GM18870 (cell line): ENCODE data around the gene CA7.
"Not testable (repeated sequence)": the region's sequence is repeated elsewhere in the genome, so short reads cannot be mapped to it uniquely, and the experiment has no call there.

Experiments used
- ATAC-seq: cut with Tn5 transposase; IDR thresholded peaks from one replicate; pipeline ENCODE4 v1.9.1; 2021; ENCODE audit warnings: moderate library complexity; ENCODE audit not compliant: unreplicated experiment

The CA7 gene

DNA sequence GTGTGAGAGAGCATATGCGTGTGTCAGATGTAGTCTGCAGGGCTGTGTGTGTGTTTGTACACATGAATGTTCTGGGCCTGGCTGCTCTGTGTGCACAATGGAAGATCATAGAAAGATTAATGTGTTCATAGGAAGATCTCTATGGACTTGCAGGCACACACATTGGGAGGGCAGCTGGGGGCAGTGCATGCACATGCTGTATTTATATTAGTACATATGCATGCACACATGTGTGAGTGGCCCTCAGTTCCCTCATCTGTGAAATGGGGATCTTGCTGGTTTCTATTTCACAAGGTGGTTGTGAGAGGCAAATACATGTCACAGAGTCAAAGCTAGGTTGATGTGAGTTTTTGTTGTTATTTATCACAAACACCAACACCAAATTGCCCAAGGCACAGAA is 2.1 kb downstream of the CA7 start:
- ATAC-seq: no peak

DNA sequence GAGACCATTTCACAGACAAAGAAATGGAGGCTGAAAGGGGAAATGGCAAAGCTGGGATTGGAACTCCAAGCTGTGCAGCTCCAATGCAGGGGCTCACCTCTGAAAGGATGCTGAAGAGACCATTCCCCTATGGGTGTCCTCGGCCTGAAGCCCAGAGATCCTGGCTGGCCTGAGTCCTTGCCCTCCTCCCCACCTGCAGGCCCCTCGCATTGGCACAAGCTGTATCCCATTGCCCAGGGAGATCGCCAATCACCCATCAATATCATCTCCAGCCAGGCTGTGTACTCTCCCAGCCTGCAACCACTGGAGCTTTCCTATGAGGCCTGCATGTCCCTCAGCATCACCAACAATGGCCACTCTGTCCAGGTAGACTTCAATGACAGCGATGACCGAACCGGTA is 2.6 kb downstream of the CA7 start:
- no peak for ATAC-seq

GRCh38 chr16:66847533-66848067 is 3.4 kb downstream of the CA7 start:
- no peak for ATAC-seq

- no peak for ATAC-seq
These were observed 4.0 kb downstream of the CA7 start for GRCh38 chr16:66848172-66848571.

- ATAC-seq: no peak
These were observed 4.8 kb downstream of the CA7 start for GRCh38 chr16:66849021-66849420.

DNA sequence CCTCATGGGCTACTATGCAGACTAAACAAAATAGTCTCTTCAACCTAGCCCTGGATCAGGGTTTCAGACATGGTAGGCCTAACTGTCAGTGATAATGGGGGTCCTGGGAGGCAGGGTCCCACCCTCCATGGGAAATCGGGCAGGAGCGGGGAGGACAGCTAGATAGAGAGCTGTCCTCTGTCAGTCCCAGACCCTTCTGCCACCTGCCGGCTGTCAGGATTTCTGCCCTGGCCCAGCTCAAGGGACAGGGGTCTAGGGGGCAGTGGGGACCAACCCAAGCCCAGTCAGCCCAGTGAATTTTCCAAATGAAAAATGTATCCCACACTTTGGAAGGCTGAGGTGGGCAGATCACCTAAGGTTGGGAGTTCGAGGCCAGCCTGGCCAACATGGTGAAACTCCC is 5.3 kb downstream of the CA7 start:
- ATAC-seq: no peak

DNA sequence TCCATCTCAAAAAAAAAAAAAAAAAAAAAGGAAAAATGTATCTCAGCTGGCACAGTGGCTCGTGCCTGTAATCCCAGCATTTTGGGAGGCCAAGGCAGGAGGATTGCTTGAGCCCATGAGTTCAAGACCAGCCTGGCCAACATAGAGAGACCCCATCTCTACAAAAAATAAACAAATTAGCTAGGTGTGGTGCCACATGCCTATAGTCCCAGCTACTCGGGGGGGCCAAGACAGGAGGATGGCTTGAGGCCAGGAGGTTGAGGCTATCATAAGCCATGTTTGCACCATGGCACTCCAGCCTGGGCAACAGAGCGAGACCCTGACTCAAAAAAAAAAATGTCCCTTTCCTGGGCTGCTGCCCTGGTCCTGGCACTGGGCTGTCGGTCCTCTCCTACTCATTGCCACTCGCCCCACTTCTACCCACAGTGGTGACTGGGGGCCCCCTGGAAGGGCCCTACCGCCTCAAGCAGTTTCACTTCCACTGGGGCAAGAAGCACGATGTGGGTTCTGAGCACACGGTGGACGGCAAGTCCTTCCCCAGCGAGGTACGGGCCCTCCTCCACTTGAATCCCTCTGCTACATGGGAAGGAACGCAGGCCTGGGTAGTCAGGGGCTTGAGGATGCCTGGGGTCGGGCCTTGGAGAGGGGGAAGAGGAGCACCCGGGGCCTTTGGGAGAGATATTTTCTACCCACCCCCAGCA is 6.1 kb downstream of the CA7 start:
- ATAC-seq: no peak

GRCh38 chr16:66851166-66851964 is 7.2 kb downstream of the CA7 start:
- ATAC-seq: no peak

DNA sequence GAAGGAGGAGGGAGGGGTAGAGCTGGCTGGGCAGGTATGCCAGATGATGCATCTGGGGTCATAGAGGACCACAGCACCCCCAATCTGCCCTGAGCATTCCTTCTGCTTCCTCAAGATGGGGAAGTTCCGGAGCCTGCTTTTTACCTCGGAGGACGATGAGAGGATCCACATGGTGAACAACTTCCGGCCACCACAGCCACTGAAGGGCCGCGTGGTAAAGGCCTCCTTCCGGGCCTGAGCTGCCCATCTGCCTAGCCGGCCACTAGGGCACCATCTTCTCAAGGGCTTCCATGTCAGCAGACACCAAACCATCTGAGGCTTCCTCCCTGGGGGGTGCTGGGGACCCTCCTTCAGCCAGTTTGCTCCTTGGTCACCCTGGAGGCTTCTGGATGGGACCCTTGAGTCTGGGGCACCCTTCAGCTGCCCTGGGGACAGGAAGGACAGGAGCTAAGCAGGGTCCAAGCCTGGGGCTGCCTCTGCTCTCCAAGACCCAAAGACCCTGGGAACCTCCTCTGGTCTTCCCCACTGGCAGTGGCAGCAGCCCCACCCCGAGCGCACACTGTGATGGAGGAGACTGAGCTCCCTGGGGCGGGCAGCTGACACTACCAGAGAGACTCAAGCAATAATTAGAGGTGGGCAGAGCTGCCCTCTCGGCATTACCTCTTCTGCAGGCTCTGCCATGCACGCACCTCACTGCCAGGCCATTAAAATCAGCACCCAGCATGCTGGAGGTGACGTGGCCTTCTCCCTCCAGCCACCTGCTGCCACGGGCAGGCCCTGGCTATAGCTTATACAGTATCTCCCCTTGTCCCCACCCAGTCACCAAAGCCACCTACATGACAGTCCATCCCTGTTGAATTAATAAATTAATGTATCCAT is 9.3 kb downstream of the CA7 start:
- no peak for ATAC-seq

DNA sequence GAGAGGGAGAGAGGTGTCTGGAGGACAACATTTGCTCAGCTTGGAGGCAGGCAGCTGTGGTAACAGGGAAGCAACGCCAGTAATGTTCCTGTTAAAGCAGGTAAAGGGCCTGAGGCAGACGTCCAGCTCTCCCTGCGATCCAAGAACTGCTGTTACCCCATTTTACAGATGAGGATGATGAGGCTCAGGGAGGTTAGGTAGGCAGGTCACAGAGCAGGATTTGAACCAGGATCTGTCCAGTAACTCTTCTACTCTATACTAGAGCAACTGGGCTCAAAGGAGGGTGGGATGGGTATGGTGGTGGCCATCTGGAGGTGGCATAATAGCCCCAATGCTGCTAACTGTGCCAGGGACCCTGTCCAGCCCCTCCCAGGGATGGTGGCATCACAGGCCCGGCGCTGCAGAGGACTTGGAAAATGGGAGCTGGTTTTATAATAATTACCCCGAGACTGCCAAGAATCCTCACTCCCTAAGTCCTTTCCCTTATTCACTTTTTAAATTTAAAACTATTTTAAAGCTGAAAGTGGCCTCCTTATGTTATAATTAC is 12.0 kb downstream of the CA7 start:
- ATAC-seq: no peak

DNA sequence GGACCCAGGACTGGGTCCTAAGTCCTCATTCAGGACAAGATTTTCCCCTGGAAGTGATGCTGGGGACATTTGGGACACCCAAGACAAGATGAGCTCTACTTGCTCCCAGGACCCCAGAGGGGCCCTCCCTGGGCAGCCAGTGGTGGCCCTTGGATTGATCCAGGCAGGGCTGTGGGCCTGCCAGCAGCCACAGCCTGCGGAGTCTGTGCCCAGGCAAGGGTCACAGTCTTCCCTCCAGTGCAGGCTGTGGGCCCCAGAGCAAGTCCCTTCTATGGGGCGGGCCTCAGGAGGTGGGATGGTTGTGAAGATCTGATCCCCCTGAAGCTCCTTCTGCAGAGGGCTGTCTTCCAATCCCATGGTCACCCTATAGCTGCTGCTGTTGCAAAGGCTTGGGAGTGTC is 12.6 kb downstream of the CA7 start:
- no peak for ATAC-seq

- ATAC-seq: no peak
These were observed 13.2 kb downstream of the CA7 start for GRCh38 chr16:66857437-66857836.

DNA sequence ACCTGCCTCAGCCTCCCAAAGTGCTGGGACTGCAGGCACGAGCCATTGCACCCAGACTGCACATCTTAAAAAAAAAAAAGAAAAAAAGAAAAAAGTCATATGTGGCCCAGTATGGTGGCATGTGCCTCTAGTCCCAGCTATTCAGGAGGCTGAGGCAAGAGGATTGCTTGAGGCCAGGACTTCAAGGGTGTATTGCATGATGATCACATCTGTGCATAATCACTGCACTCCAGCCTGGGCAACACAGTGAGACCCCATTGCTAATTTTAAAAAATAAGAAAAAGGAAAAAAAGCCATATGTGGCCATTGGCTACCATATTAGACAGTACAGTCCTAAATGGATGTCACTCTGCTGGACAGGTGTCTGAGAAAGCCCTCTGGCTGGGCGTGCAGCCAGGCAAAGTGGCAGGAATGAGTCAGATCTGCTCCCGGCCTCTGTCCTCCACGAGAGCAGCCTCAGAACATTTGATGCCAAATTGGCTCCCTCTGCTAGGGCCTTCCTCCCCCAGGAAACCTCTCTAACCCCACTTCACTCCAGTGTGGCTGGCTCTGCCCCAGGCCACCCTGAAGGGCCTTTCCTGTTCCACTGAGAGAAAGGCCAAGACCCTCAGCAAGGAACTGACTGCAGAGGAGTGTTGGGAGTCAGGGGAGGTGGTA is 14.7 kb downstream of the CA7 start:
- no peak for ATAC-seq

DNA sequence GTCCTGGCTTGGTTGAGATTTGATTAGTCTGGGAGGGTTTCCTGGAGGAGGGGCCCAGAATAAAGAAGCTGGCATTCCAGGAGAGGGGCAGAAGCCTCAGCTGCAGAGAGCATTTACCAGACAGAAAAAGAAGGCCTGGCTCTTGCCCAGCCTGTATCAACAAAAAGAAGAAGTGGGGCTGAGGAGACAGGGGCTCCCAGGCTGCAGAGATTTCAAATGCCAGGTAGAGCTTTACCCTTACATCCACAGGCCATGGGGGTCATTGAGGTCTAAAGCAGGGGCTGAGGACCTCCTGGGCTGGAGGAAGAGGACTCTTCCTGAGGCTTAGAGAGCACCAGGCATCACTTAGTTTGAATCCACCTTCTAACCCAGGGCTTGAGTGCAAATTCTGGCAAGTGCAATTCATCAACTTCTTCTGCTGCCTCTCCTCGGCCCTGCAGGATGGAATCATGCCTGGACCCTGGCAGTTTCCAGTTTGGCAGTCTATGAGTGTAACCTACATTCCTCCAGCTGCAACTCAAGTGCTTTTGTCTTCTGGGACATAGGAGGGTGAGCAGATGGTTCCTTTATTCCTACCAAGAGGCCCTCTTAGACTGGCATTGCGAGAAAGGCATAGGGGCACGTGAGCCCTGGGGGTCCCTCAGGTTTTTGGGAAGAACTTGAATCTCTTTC is 15.3 kb downstream of the CA7 start:
- ATAC-seq: no peak

DNA sequence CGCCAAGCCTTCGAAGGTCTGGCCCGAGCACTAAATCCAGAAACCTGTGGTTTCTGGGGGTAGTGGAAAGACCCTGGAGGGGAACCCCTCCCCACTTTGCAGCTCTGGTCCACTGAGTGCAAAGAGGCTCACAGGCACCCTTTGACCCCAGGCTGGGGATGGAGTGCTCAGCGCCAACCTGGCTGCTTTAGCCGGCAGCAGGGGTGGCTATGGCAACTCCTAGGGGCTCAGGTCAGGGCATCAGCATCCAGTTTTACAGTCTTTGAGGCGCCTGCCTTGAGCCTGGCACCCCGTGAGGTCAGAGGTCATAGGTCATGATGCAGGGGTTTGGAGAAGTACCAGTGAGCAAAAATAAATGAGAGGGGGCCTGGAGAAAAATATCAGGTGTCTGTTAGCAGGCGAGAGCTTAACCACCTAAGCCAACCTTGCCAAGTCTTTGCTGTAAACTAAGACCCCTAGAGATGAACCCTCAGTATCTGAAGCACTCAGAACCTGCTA is 17.9 kb downstream of the CA7 start:
- ATAC-seq: no peak

DNA sequence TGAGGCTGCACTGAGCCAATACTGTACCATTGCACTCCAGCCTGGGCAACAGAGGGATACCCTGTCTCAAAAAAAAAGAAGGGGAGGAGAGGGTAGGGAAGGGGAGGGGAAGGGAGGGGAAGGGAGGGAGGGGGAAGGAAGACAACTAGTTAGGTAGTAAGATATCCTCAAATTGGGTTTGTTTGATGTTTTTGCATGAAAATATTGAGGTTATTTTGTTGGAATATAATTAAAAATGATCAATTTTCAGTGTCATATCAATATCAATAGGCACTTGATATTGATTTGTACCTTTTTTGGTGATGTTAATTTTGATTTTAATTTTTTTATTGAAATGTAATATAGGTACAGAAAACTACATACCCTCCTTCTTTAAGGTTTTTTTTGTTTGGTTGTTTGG is 19.5 kb downstream of the CA7 start:
- no peak for ATAC-seq

GRCh38 chr16:66869424-66869823 is 25.2 kb downstream of the CA7 start:
- ATAC-seq: no peak

DNA sequence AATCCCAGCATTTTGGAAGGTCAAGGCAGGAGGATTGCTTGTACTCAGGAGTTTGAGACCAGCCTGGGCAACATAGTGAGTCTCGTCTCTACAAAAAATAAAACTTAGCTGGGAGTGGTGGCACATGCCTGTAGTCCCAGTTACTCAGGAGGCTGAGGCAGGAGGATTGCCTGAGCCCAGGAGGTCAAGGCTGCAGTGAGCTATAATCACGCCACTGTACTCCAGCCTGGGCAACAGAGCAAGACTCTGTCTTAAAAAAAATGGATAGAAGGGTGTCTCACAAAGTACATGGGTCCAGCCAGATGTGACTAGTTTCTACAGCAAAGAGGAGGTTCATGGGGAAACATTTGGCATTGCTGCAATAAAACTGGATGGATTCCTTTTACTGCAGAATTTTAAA is 27.1 kb downstream of the CA7 start:
- ATAC-seq: not testable (repeated sequence)

GRCh38 chr16:66871840-66872239 is 27.6 kb downstream of the CA7 start:
- no peak for ATAC-seq

DNA sequence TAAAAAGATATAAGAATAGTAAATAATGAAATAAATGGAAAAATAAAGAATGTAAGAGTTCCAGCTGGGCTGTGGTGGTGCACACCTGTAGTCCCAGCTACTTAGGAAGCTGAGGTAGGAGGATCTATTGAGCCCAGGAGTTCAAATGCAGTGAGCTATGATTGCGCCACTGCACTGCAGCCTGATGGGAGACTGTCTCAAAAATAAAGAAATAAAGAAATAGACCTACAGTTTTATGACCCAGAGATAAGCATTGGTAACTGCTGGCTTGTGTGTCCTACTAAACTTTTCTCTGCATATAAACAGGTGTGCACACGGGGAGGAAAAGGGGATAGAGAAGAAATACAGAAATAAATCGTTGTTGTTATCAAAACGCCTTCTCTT is 28.3 kb downstream of the CA7 start:
- no peak for ATAC-seq
